NOMO-1 treated with DMSO at 0.1 percent for 48 hours (cell line): ENCODE results near the gene NCAM1.

Experiments used
- DNase-seq: peaks from one replicate; lab custom pipeline; 2025; ENCODE audit not compliant: unreplicated experiment; lab: John Stamatoyannopoulos, UW

NCAM1 gene

GRCh38 chr11:112968941-112969713, 7.9 kb downstream of the NCAM1 start:
- no peak for DNase-seq

- no peak for DNase-seq
Measured at GRCh38 chr11:112971195-112971594, 10.0 kb downstream of the NCAM1 start.

GRCh38 chr11:112971827-112972226, 10.6 kb downstream of the NCAM1 start:
- no peak for DNase-seq

GRCh38 chr11:112972399-112973145, 11.4 kb downstream of the NCAM1 start:
- DNase-seq: no peak

- no peak for DNase-seq
Measured at GRCh38 chr11:112975051-112975450, 13.8 kb downstream of the NCAM1 start.

- no peak for DNase-seq
Measured at GRCh38 chr11:112975493-112975892, 14.3 kb downstream of the NCAM1 start.

- peak; percentile 95 for DNase-seq
Measured at GRCh38 chr11:112977755-112978154, 16.5 kb downstream of the NCAM1 start.

- DNase-seq: no peak
Measured at GRCh38 chr11:112983887-112984286, 22.7 kb downstream of the NCAM1 start.

- no peak for DNase-seq
Measured at GRCh38 chr11:112989198-112989597, 28.0 kb downstream of the NCAM1 start.

GRCh38 chr11:112993808-112994207, 32.6 kb downstream of the NCAM1 start:
- DNase-seq: no peak

GRCh38 chr11:112995423-112996090, 34.3 kb downstream of the NCAM1 start:
- DNase-seq: no peak

GRCh38 chr11:112996994-112997393, 35.8 kb downstream of the NCAM1 start:
- no peak for DNase-seq

- DNase-seq: peak; percentile 39
Measured at GRCh38 chr11:112997857-112998466, 36.7 kb downstream of the NCAM1 start.

GRCh38 chr11:112999520-112999919, 38.3 kb downstream of the NCAM1 start:
- no peak for DNase-seq

- no peak for DNase-seq
Measured at GRCh38 chr11:113001709-113002108, 40.5 kb downstream of the NCAM1 start.

- DNase-seq: no peak
Measured at GRCh38 chr11:113006896-113007445, 45.8 kb downstream of the NCAM1 start.

GRCh38 chr11:113014262-113015097, 53.3 kb downstream of the NCAM1 start:
- peak; percentile 21 for DNase-seq

- no peak for DNase-seq
Measured at GRCh38 chr11:113015098-113015455, 53.9 kb downstream of the NCAM1 start.

- DNase-seq: peak; percentile 68
Measured at GRCh38 chr11:113016905-113017304, 55.7 kb downstream of the NCAM1 start.

GRCh38 chr11:113018913-113019312, 57.7 kb downstream of the NCAM1 start:
- DNase-seq: no peak
